ENCODE data around the gene PVALEF.

Gene PVALEF

DNA sequence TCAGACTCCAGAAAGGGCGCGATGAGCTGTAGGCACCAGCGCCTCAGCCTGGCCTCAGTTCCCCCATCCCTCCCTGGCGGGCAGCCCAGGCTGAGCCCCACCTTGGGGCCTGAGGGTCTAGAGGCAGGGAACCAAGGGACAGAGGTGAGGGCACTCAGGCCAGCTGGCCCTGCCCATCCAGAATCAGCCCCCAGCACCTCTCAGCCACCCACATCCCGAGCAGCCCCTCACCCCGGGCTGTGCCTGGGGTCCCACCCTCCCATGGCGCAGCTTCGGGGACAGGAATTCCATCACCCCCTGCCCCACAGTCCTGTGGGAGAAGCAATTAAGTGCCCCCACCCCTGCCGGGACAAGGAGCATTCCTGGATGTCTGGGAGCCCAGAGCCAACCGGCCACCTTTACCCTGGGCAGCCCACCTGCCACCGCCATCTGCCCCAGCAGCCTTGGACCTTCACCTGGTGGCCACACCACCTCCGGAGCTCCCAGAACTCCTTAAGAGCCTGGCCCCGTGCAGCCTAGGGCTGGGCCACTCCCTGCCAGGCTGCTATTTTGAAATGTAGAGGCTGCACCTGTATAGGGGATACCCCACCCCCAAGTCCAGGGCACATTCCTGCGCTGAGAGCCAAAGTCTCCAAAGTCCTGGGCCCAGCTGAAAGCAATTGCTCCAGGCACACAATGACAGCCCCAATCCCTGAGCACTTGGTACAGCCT, 33.7 kb upstream of the PVALEF start:
- Histone ChIP-seq H3K4me1 (ENCODE audit: control insufficient read depth, insufficient read depth, low read length) (no peaks in the 10 kb centered on the region), H3K4me3 (ENCODE audit: low read length) (no peak overlapping the region), H3K27me3 (ENCODE audit: control insufficient read depth, insufficient read depth, low read length) (no peaks in the 10 kb centered on the region), H3K9ac (ENCODE audit: low read length) (no peak overlapping the region), H3K27ac (ENCODE audit: low read depth, low read length) (no peak overlapping the region), H3K36me3 (ENCODE audit: control insufficient read depth, insufficient read depth, low read length) (no peaks in the 10 kb centered on the region)

DNA sequence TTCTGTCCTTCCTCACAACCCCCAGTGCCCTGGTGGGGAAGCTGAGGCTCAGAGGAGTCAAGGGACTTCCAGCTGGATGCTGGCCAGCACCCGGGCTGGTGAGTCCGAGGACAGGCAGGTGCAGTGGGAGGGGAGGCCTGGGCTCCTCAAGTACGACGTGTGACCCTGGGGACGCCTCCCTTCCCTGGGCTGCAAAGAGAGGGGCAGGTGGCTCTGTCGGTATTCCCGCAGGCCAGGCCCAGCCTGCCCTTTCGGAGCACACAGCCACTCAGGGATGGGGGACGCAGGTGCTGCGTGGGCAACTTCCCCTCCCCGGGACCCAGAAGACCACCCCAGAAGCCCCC, 33.1 kb upstream of the PVALEF start:
- Histone ChIP-seq H3K4me3 (ENCODE audit: low read length) (no peak overlapping the region), H3K27me3 (ENCODE audit: control insufficient read depth, insufficient read depth, low read length) (no peaks in the 10 kb centered on the region), H3K36me3 (ENCODE audit: control insufficient read depth, insufficient read depth, low read length) (no peaks in the 10 kb centered on the region), H3K9ac (ENCODE audit: low read length) (no peak overlapping the region), H3K27ac (ENCODE audit: low read depth, low read length) (no peak overlapping the region), H3K4me1 (ENCODE audit: control insufficient read depth, insufficient read depth, low read length) (no peaks in the 10 kb centered on the region)

DNA sequence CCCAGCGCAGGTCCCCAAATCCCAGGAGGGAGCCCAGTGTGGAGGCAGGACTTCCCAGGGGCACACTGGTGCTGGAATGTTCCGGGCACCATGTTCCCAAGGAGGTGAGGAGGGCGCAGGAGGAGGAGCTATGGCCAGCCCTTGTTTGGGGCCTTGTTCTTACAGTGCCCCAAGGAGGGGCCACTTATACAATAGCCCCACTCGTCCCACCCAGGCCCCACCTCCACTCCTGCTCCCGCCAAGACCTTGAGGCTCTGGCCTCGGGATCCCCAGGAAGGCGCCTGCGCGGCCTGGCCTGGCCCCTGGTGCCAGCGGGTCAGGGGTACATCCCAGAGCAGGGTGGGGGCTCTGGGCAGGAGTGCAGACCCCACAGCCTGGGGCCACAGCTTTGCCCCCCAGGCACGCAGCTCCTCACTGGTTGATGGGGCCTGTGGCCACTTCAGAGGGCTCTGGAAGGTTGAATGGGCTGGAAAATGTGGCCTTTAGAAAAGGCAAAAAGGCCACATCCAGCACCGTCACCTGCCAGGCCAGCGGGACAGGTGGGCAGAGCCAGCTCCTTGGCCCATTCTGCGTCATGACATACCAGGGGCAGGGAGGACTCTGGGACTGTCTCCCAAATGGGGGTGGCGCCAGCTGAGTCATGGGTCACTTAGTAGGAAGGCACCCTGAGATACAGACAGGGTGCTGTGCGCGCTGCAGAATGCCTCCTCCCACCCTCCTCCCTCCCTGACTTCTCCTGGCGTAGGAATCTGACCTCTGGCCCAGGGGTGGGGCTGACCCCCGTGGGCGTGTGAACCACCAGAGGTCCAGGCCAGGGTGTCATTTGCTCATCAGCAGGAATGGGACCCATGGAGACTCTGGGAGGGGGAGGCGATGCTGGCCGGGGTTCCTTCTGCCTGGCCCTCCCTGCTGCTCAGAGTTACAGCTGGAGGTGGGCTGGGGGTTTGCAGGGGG, 32.3 kb upstream of the PVALEF start:
- H3K4me1 ChIP-seq (ENCODE audit: control insufficient read depth, insufficient read depth, low read length): no peaks in the 10 kb centered on the region
- H3K4me3 ChIP-seq (ENCODE audit: low read length): no peak overlapping the region
- no peaks in the 10 kb centered on the region for H3K36me3 ChIP-seq (ENCODE audit: control insufficient read depth, insufficient read depth, low read length)
- H3K27me3 ChIP-seq (ENCODE audit: control insufficient read depth, insufficient read depth, low read length): no peaks in the 10 kb centered on the region
- no peak overlapping the region for H3K27ac ChIP-seq (ENCODE audit: low read depth, low read length)
- no peak overlapping the region for H3K9ac ChIP-seq (ENCODE audit: low read length)

GRCh38 chr17:81134064-81134781, 31.1 kb upstream of the PVALEF start:
- no peak overlapping the region for H3K4me3 ChIP-seq (ENCODE audit: low read length)
- H3K4me1 ChIP-seq (ENCODE audit: control insufficient read depth, insufficient read depth, low read length): no peaks in the 10 kb centered on the region

GRCh38 chr17:81135505-81136278, 29.6 kb upstream of the PVALEF start:
- Histone ChIP-seq H3K27me3 (ENCODE audit: control insufficient read depth, insufficient read depth, low read length) (no peaks in the 10 kb centered on the region), H3K9ac (ENCODE audit: low read length) (no peak overlapping the region), H3K27ac (ENCODE audit: low read depth, low read length) (no peak overlapping the region), H3K36me3 (ENCODE audit: control insufficient read depth, insufficient read depth, low read length) (no peaks in the 10 kb centered on the region), H3K4me3 (ENCODE audit: low read length) (no peak overlapping the region), H3K4me1 (ENCODE audit: control insufficient read depth, insufficient read depth, low read length) (no peaks in the 10 kb centered on the region)

More at GRCh38 chr17:81134064-81134781, 31.1 kb upstream of the PVALEF start:
- no peaks in the 10 kb centered on the region for H3K36me3 ChIP-seq (ENCODE audit: control insufficient read depth, insufficient read depth, low read length)
- H3K27ac ChIP-seq (ENCODE audit: low read depth, low read length): no peak overlapping the region
- H3K9ac ChIP-seq (ENCODE audit: low read length): no peak overlapping the region
- no peaks in the 10 kb centered on the region for H3K27me3 ChIP-seq (ENCODE audit: control insufficient read depth, insufficient read depth, low read length)

DNA sequence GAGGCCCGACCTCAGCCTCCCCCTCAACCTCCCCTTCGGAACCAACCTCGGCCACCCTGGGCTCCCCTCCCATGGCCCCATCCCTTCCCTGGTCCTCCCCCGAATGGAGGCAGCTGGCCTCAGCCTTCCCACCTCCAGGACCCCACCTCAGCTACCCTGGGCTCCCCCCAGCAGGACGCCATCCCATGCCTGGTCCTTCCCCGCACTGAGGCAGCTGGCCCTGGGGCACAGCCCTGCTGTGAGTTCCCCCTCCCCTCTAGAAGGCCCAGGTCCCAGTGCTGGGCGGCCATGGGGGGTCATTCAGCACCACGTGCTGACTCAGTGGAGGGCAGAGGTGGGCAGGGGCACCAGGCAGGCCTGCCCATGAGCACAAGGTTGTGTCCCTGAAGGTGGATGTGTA, 28.9 kb upstream of the PVALEF start:
- no peaks in the 10 kb centered on the region for H3K4me1 ChIP-seq (ENCODE audit: control insufficient read depth, insufficient read depth, low read length)
- H3K36me3 ChIP-seq (ENCODE audit: control insufficient read depth, insufficient read depth, low read length): no peaks in the 10 kb centered on the region
- H3K4me3 ChIP-seq (ENCODE audit: low read length): no peak overlapping the region
- H3K27ac ChIP-seq (ENCODE audit: low read depth, low read length): no peak overlapping the region
- H3K9ac ChIP-seq (ENCODE audit: low read length): no peak overlapping the region
- no peaks in the 10 kb centered on the region for H3K27me3 ChIP-seq (ENCODE audit: control insufficient read depth, insufficient read depth, low read length)

- Histone ChIP-seq H3K4me3 (ENCODE audit: low read length) (no peak overlapping the region), H3K27ac (ENCODE audit: low read depth, low read length) (no peak overlapping the region), H3K9ac (ENCODE audit: low read length) (no peak overlapping the region)
Measured at GRCh38 chr17:81137248-81137647, 28.1 kb upstream of the PVALEF start.

DNA sequence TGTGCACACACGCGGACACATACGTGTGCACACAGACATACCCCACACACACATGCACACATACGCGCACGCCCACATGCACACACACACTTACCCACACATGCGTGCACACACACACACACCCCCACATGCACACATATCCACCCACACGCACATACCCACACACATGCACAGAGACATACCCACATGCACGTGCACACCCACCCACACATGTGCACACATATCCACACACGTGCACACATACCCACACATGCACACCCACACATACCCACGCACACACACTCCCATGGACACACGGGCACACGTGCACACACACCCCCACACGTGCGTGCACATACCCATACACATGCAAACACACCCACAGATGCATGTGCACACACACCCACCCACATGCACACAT, 27.2 kb upstream of the PVALEF start:
- Histone ChIP-seq H3K27me3 (ENCODE audit: control insufficient read depth, insufficient read depth, low read length) (no peaks in the 10 kb centered on the region), H3K4me3 (ENCODE audit: low read length) (no peak overlapping the region), H3K36me3 (ENCODE audit: control insufficient read depth, insufficient read depth, low read length) (no peaks in the 10 kb centered on the region), H3K9ac (ENCODE audit: low read length) (no peak overlapping the region), H3K27ac (ENCODE audit: low read depth, low read length) (no peak overlapping the region), H3K4me1 (ENCODE audit: control insufficient read depth, insufficient read depth, low read length) (no peaks in the 10 kb centered on the region)

More at GRCh38 chr17:81137248-81137647, 28.1 kb upstream of the PVALEF start:
- Histone ChIP-seq H3K36me3 (ENCODE audit: control insufficient read depth, insufficient read depth, low read length) (no peaks in the 10 kb centered on the region), H3K27me3 (ENCODE audit: control insufficient read depth, insufficient read depth, low read length) (no peaks in the 10 kb centered on the region), H3K4me1 (ENCODE audit: control insufficient read depth, insufficient read depth, low read length) (no peaks in the 10 kb centered on the region)

GRCh38 chr17:81138500-81138899, 26.8 kb upstream of the PVALEF start:
- no peaks in the 10 kb centered on the region for H3K36me3 ChIP-seq (ENCODE audit: control insufficient read depth, insufficient read depth, low read length)
- H3K9ac ChIP-seq (ENCODE audit: low read length): no peak overlapping the region
- H3K4me3 ChIP-seq (ENCODE audit: low read length): no peak overlapping the region
- no peak overlapping the region for H3K27ac ChIP-seq (ENCODE audit: low read depth, low read length)
- H3K27me3 ChIP-seq (ENCODE audit: control insufficient read depth, insufficient read depth, low read length): no peaks in the 10 kb centered on the region
- H3K4me1 ChIP-seq (ENCODE audit: control insufficient read depth, insufficient read depth, low read length): no peaks in the 10 kb centered on the region

DNA sequence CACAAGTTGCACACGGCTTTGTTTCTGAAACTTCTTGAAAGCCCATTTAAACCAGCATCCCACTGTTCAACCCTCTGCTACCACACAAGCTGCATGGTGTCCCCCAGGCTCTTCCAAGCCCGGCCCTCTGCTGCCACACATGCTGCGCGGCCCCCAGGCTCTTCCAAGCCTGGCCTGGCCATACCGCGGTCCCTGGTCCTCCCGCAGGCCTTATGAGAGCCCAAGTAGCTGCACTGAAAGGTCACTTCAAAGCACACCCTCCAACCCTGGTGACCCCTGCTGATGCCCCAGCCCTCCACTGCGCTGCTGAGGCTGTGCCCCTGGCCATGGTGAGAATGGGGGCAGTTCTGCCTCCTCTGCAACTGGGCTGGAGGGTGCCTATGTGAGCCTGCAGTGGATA, 25.9 kb upstream of the PVALEF start:
- Histone ChIP-seq H3K27ac (ENCODE audit: low read depth, low read length) (no peak overlapping the region), H3K36me3 (ENCODE audit: control insufficient read depth, insufficient read depth, low read length) (no peaks in the 10 kb centered on the region), H3K4me3 (ENCODE audit: low read length) (no peak overlapping the region), H3K4me1 (ENCODE audit: control insufficient read depth, insufficient read depth, low read length) (no peaks in the 10 kb centered on the region), H3K9ac (ENCODE audit: low read length) (no peak overlapping the region), H3K27me3 (ENCODE audit: control insufficient read depth, insufficient read depth, low read length) (no peaks in the 10 kb centered on the region)

DNA sequence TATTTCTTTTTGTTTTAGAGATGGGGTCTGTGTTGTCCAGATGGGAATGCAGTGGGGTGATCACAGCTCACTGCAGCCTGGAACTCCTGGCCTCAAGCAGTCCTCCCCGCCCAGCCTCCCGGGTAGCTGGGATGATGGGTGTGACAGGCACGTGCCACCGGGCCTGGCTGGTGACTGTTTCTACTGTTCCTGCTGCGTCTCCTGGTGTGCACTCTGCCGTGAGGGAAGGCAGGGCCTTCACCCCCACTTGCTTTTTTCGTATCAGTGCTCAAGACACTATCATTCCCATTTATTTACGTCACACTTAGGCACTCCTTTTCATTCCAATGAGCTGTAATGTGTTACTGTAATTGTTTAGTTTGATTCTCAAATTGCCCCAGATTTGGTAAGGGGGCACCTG, 25.3 kb upstream of the PVALEF start:
- H3K27ac ChIP-seq (ENCODE audit: low read depth, low read length): no peak overlapping the region
- H3K27me3 ChIP-seq (ENCODE audit: control insufficient read depth, insufficient read depth, low read length): no peaks in the 10 kb centered on the region
- no peak overlapping the region for H3K9ac ChIP-seq (ENCODE audit: low read length)
- H3K36me3 ChIP-seq (ENCODE audit: control insufficient read depth, insufficient read depth, low read length): no peaks in the 10 kb centered on the region
- H3K4me1 ChIP-seq (ENCODE audit: control insufficient read depth, insufficient read depth, low read length): no peaks in the 10 kb centered on the region
- no peak overlapping the region for H3K4me3 ChIP-seq (ENCODE audit: low read length)

DNA sequence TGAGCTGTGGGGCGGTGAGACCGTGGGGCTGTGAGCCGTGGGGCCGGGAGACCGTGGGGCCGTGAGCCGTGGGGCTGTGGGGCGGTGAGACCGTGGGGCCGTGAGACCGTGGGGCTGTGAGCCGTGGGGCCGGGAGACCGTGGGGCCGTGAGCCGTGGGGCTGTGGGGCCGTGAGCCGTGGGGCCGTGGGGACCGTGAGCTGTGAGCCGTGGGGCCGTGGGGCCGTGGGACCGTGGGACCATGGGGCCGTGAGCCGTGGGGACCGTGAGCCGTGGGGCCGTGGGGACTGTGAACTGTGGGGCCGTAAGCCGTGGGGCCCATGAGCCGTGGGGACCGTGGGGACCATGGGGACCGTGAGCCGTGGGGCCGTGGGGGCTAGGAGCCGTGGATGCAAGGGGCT, 24.6 kb upstream of the PVALEF start:
- Histone ChIP-seq H3K4me3 (ENCODE audit: low read length) (no peak overlapping the region), H3K27me3 (ENCODE audit: control insufficient read depth, insufficient read depth, low read length) (no peaks in the 10 kb centered on the region), H3K36me3 (ENCODE audit: control insufficient read depth, insufficient read depth, low read length) (no peaks in the 10 kb centered on the region), H3K27ac (ENCODE audit: low read depth, low read length) (no peak overlapping the region), H3K9ac (ENCODE audit: low read length) (no peak overlapping the region), H3K4me1 (ENCODE audit: control insufficient read depth, insufficient read depth, low read length) (no peaks in the 10 kb centered on the region)
